HK-2 (cell line): ENCODE measurements around the gene TRABD2B.
A peak's percentile ranks its signal among the peaks of the same experiment; 100 is the strongest.

Experiments
- DNase-seq: peaks from one replicate; pipeline ENCODE4 v3.0.0-alpha.2; 2018; ENCODE audit not compliant: unreplicated experiment

TRABD2B gene

DNA sequence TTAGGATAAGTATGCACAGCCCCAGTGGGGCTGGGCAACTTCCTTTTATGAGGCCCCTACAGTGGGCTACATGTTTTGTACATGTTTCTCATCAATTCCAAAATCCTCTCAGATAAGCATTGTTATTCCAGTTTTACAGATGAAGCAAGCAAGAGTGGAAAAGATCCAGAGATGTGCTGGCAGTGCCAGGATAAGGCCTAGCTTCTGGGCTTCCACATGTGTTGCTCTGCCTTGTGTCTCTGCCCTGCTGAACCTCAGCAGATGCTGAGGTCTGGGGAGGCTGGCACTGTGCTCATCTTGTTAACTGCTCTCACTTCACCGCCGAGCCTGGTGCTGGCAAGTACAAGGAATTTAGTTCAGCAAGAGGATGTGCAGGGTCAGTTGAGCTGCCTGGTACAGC lies 202.1 kb downstream of the TRABD2B start:
- DNase-seq = no peak

- DNase-seq = no peak
Observed at GRCh38 chr1:47794530-47794929, 202.7 kb downstream of the TRABD2B start.

DNA sequence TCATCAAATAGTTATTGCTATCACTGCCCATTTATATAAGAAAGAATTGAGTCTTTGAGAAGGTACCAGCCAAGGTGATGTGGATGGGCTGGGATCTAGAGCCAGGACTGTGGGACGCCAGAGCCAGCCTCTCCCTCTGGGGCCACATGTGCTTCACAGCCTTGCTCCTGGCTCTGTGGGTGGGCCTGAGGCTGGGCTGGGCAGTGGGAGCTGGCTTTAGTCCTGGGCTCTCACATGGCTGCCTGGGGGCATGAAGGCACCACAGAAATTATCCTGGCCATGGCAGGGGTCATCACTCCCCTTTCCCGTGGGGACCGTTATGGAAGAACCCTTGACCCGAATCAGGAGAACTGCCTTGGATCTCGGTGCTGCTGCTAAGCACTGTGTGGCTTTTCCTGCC lies 203.1 kb downstream of the TRABD2B start:
- no peak for DNase-seq

GRCh38 chr1:47793563-47793962 lies 203.6 kb downstream of the TRABD2B start:
- no peak for DNase-seq

GRCh38 chr1:47792779-47793178 lies 204.4 kb downstream of the TRABD2B start:
- DNase-seq = peak; percentile 14

GRCh38 chr1:47791879-47792608 lies 205.1 kb downstream of the TRABD2B start:
- DNase-seq = peak; percentile 58

- no peak for DNase-seq
Observed at GRCh38 chr1:47788761-47789160, 208.4 kb downstream of the TRABD2B start.

DNA sequence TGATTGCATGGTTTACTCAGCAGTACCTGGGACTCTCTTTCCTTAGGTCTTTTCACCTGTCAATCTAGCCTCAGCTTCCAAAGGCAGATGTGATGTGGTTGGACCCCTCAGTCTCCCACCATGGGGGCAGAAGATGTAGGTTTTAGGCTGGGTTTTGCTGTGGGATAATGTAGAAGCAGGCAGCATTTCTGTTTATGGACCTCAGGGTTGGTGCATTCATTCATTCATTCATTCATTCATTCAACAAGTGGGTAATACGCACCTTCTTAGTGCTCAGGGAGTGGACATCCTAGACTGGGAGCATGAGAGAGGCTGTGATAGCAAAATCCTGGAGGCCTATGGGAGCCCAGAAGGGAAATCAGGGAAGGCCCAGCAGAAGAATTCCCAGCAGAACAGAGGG lies 209.6 kb downstream of the TRABD2B start:
- DNase-seq = no peak

DNA sequence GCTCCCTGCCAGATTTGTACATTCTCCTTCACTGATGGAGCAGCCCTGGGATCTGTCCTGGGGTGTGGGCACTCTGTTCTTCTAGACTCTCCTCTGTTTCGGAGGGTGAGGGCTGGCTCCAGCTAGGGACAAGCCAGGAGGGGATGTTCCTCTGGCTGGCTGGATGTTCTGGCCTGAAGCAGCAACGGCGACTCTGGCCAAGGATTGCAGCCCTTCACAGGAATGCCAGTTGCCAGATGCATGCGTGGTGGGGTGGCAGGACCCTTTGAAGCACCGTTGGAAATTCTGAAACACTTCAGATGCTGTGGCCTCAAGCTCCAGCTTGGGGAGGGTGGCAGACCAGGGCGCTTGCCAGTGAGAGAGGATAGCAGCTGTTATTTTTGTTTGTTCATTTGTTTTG lies 210.9 kb downstream of the TRABD2B start:
- DNase-seq = no peak

DNA sequence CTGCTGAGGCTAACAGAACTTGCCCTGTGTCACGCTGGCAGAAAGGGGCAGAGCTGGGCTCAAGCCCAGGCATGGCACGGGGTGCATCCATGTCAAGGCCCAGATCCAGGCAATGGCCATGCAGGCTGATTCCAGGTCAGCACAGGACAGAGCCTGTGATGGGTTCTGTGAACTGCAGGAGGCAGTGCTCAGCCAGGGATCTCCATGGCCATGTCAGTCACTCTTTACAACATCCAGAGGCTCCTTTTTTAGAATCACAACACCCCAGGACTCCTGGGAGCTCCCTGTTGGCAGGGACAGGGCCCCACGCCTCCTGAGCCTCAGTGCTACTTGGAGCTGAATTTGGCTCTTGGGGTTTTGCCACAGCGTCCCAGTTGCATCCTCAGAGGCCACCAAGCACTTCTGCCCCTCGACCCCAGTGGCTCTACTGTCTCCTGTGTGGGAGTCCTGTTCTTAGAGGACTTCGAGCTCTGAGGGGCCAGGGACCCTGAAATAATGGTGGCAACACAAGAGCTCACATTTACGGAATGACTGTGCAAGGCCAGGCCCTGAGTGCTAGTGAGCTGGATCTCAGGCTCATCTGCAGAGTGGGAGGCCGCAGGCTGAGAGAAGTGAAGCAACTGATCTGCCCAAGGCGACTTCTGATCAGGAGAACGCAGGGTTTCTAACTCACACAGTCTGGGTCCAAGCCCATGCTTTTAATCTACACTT lies 211.5 kb downstream of the TRABD2B start:
- DNase-seq = no peak

DNA sequence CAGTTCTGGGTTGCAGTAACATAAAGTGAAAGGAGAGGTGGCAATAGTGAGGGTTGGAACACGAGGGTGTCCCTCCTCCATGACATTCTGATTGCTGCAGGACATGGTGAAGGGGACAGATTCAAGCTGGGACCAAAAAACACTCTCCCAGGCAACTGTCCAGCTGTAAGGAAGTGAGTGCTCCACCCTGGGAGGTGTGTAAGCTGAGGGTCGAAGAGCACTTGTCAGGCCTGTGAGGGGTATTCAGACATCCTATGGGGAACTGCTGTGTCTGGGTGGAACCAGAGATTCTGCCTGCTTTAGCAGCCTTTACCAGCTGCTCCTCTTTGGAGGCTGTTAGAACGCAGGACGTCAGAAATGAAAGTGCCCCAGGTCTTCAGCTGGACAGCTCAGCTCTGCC lies 212.1 kb downstream of the TRABD2B start:
- no peak for DNase-seq

- DNase-seq = no peak
Observed at GRCh38 chr1:47784497-47784822, 212.7 kb downstream of the TRABD2B start.

GRCh38 chr1:47783638-47784496 lies 213.3 kb downstream of the TRABD2B start:
- DNase-seq = no peak

- DNase-seq = no peak
Observed at GRCh38 chr1:47782414-47783166, 214.6 kb downstream of the TRABD2B start.

- no peak for DNase-seq
Observed at GRCh38 chr1:47781171-47781959, 215.8 kb downstream of the TRABD2B start.

GRCh38 chr1:47780469-47780995 lies 216.7 kb downstream of the TRABD2B start:
- no peak for DNase-seq

DNA sequence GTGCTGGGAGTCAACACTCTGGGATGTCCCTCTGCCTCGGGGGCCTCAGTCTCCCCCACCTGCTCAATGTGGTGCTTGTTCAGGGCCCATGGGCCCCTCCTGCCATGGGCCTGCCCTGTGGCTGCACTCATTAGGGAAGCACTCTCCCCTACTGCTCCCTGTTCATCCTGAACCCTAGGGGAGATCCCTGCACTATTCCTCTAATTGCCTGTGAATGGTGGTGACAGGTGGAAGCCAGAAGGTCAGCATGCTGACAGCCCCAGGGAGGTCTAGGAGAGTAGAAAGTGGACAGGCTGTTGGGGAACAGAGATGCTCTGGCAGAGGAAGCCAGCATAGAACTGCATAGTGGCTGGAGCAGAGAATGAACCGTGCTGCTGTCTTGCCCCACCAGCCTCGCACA lies 217.6 kb downstream of the TRABD2B start:
- DNase-seq = no peak

DNA sequence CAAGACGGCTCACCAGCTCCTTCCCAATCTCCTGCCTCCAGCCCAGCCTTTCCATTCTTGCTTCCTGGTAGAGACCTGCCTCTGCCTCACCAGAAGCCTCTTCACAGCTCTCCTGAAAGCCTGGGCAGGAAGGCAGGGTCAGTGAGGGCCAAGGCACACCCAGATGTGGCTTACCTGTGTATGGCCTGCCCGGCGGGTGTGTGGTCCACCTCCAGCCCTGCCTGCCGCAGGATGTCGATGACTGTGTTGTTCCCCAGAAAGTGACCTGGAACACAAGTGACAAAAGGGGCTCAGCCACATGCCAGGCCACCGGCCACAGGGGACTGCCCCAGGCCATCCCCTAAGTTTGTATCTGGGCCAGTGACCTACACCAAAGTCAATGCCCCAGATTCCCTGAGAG lies 218.9 kb downstream of the TRABD2B start:
- no peak for DNase-seq

DNA sequence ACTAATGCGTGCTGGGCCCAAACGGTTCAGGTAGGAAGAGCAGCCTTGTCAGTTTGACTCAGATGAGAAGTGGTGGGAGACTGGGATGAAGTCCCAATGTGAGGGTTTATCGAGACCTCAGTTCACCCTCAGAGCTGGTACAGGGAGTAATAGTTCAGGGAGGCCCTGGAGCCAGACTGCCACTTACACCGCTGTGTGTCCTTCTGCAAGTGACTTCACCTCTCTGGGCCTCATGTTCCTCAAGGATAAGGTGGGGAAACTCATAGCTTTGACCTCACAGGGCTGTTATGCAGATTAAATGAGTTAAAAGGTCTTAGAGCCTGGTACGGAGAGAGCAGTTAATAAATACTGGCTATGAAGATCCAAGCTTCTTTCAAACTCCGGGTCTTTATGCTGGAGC lies 219.9 kb downstream of the TRABD2B start:
- no peak for DNase-seq

- no peak for DNase-seq
Observed at GRCh38 chr1:47776667-47777131, 220.5 kb downstream of the TRABD2B start.
